ENCODE data around the gene AP1M2.
"Not testable (repeated sequence)": the region's sequence is repeated elsewhere in the genome, so short reads cannot be mapped to it uniquely, and the experiment has no call there.

Gene AP1M2

DNA sequence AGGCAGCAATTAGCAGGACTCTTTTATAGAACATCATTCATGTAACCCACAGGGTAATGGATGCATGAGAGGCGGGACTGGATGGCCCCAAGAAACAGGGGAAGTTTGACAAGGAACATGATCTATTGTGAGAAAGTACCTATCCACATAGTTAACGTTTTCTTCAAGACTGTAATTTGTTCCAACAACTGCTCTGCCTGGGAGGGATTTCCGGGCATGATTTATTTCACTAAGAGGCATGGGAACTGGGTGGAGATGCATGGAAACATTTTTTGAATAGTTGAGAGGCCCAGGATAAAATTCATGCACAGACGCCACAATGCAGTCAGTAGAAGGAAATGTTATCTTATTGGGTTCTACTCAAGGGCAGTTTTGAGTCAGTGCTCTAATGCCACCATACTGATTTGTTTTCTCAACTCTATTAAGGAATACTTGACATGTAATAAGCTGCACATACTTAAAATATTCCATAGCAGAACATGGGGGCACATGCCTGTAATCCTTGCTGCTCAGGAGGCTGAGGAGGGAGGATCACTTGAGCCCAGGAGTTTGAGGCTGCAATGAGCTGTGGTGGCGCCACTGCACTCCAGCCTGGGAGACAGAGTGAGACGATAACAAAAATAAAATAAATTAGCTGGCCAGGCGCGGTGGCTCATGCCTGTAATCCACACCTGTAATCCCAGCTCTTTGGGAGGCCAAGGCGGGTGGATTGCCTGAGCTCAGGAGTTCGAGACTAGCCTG, 53.3 kb downstream of the AP1M2 start:
- no peak for DNase-seq

DNA sequence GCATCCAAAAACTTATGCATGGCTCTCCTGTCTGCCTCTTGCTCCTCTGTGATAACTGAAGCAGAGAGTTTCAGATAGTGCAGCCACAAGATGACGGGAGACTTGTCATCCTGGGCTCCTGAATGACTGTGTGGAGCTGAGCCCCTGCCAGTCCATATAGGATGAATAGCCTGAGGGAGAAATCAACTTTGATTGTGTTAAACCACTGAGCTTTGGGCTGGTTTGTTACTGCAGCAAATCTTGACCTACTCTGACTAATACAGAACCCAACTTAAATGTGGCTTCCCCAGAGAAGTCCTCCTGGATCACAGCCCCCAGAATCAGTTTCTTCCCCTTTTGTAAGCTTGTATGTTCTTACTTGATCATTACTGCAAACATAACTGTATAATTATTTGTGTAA, 54.7 kb downstream of the AP1M2 start:
- DNase-seq = no peak

DNA sequence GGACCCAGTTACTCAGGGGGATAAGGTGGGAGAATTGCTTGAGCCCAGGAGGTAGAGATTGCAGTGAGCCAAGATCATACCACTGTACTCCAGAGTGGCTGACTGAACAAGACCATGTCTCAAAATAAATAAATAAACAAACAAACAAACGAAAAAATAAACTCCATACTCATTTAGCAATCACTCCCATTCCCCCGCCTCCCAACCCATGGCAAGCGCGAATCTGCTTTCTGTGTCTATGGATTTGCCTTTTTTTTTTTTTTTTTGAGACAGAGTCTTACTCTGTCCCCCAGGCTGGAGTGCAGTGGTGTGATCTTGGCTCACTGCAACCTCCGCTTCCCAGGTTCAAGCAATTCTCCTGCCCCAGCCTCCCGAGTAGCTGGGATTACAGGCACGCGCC, 60.2 kb downstream of the AP1M2 start:
- DNase-seq = not testable (repeated sequence)

DNA sequence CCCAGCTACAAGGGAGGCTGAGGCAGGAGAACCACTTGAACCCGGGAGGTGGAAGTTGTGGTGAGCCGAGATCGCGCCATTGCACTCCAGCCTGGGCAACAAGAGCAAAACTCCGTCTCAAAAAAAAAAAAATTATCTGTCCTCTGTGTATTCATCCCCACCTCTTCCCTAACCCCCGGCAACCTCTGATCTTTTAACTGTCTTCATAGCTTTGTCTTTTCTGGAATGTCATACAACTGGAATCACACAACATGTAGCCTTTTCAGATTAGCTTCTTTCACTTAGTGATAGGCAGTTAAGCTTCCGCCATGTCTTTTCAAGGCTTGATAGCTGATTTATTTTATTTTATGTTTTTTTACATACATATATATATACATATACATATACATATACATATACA, 61.5 kb downstream of the AP1M2 start:
- no peak for DNase-seq

DNA sequence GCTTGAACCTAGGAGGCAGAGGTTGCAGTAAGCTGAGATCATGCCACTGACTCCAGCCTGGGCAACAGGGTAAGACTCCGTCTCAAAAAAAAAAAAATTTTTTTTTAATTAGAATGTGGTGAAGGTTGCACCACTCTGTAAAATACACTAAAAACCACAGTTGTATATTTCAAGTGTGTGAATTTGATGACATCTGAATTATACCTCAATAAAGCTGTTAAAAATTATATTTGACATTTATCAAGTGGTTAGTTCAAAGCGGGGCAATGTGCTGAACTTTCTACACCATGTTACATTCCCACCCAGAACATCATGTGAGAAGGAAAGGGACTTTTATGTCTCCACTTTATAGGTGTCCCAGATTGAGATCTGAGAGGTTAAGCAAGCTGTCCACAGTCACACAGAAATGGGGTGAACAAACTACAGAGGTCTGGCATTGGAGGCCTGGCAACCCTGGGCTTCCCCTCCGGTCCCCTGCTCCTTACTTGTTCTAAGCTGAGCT, 63.9 kb downstream of the AP1M2 start:
- DNase-seq = no peak

All from NCI-H524 (cell line).